Measurements from ENCODE around the gene RAI14.
"Not testable (repeated sequence)": the region's sequence is repeated elsewhere in the genome, so short reads cannot be mapped to it uniquely, and the experiment has no call there.

The RAI14 gene

DNA sequence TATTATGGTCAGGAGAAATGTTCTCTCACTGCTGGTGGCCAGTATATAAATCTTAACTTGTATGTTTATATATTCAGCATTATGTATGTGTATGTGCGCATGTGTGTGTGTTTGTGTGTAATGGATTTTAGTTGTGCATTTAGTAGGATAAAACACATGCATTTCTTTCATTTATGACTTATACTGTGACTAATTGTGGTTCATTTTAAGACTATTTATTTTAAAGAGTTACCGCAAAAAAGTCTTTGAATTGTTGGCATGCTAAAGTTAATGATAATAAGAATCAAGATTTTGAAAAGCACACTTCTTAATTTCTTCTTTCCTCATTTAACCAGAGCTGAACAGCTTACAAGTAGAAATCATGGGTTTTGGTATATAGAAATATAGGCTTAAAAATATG is 60.9 kb downstream of the RAI14 start:
- TF ChIP-seq, protein P1, sequence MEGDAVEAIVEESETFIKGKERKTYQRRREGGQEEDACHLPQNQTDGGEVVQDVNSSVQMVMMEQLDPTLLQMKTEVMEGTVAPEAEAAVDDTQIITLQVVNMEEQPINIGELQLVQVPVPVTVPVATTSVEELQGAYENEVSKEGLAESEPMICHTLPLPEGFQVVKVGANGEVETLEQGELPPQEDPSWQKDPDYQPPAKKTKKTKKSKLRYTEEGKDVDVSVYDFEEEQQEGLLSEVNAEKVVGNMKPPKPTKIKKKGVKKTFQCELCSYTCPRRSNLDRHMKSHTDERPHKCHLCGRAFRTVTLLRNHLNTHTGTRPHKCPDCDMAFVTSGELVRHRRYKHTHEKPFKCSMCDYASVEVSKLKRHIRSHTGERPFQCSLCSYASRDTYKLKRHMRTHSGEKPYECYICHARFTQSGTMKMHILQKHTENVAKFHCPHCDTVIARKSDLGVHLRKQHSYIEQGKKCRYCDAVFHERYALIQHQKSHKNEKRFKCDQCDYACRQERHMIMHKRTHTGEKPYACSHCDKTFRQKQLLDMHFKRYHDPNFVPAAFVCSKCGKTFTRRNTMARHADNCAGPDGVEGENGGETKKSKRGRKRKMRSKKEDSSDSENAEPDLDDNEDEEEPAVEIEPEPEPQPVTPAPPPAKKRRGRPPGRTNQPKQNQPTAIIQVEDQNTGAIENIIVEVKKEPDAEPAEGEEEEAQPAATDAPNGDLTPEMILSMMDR (conservative IDR thresholded peaks at IDR 0.05) = no peak
- no peak overlapping the region for H3K27ac ChIP-seq

DNA sequence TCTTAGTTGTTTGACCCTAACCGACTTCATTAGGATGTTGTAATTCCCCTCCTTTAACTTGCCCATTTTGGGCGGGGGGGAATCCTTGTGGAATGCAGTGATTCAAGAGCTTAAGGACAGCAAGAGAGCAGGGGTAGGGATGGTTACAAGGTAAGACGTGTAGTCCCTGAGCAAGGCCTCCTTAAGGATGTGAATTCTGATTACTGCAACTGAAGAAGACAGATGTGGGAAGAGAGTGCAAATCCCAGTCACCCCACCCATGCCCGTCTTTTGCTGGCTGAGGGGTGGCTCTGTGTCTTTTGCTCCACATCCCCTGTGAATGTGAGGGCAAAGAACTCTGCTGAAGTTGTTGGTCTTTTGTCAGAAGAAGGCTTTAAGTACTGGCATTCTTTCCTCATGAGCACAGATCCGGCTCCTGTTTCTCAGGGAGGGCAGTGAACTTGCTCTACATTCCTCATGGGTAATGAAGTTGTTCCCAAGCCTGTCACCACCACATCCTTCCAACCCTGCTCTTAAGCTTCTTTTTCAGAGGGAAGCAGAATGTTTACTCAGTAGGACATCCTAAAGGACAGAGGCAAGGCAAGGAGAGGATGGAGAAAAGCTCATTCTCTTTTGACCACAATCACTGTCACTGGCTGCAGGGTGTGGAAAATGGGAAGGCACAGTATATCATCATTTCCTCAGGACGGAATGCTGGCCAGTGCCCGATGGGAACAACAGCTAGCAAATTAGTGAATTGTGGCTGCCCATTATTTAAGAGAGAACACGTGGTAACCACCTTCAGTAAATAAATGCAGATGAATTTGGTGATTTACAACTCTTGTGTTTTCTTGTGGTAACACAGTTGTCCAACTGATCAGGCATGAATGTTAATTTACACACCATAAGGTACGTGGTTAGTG is 61.5 kb downstream of the RAI14 start:
- TF ChIP-seq, protein P1 (conservative IDR thresholded peaks at IDR 0.05) = no peak
- no peak overlapping the region for H3K27ac ChIP-seq

DNA sequence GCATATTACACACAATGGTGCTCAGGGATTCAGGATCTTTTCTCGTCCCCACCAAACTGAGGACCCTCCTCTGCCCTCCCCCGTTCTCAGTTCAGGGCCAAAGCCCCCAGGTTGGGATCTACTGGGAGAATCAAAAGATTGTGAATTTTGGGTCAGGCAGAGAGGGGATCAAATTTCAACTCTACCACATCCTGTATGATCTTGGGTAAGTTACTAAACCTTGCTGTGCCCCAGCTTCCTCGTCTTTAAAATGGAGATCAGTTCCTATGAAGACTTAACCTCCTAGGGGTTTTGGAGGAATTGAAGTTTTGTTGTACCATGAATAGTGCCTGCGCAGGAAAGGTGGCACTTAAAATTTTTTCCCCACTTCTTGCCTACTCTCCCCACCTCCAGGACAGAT is 62.4 kb downstream of the RAI14 start:
- TF ChIP-seq, protein P1 (conservative IDR thresholded peaks at IDR 0.05) = no peak
- H3K27ac ChIP-seq = no peak overlapping the region

DNA sequence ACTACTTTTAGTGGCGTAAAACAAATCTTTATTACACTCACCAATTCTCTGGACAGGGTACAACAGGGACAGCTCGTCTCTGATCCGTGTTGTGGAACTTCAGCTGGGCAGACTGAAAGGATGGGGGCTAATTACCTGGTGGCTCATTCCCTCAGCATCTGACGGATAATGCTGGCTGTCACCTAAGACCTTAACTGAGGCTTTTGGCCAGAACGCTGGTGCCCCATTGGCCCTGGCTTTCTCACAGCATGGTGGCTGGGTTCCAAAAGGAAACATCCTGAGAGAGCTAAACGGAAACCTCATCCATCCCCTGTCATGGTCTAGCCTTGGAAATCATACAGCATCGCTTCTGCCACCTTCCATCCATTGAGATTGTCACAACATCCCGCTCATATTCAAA is 62.9 kb downstream of the RAI14 start:
- TF ChIP-seq, protein P1 (conservative IDR thresholded peaks at IDR 0.05) = no peak
- H3K27ac ChIP-seq = no peak overlapping the region

DNA sequence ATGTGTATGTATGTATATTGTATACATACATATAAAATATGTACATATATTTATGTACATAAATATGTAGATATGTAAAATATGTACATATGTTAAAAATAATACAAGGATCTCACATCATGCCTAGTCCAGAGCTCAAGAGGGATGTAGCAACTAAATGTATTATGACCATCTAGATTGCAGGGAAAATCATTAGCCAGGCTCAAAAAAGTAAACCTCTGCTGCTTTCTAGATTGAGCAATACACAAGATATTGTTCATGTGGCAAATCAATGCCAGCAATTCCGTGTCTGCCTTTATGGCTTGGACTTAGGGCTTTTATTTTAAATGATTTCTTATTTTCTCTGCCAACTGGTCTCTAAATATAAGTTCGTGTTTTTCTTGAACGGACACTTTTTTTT is 65.2 kb downstream of the RAI14 start:
- TF ChIP-seq, protein P1 (conservative IDR thresholded peaks at IDR 0.05) = no peak
- H3K27ac ChIP-seq = no peak overlapping the region

DNA sequence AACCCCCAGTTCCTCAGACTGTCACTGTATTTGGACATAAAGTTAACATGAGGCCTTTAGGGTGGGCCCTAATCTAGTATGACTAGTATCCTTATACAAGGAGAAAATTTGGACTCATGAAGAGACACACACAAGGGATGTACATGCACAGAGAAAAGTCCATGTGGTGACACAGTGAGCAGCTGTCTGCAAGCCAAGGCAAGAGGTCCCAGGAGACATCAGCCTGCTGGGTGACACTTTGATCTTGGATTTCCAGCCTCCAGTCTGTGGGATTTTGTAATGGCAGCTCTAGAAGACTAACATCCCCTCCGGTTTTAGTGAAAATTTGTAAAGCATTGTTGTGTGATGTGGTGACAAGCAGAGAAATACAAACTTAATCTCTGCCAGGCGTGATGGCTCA is 66.1 kb downstream of the RAI14 start:
- H3K27ac ChIP-seq = no peak overlapping the region
- TF ChIP-seq, protein P1 (conservative IDR thresholded peaks at IDR 0.05) = no peak

DNA sequence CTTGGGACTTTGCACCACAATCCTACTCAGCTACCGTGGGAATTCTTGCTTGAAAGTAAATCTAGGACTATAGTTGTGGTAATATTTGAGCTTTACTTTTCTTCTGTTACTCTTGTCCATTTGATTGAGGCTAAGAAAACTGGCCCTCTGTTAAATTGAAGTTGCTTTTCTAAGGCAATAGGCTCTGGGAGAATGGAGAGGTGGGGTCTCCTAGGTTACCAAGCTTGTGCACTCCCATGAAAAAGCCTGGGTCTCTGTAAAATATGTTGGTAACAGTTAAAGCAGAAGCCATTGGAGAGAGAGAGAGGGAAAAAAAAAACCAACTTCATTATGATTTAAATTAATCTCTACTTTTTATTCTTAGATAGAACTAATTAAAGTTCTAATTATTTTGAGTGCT is 68.6 kb downstream of the RAI14 start:
- no peak overlapping the region for H3K27ac ChIP-seq
- TF ChIP-seq, protein P1 (conservative IDR thresholded peaks at IDR 0.05) = no peak

DNA sequence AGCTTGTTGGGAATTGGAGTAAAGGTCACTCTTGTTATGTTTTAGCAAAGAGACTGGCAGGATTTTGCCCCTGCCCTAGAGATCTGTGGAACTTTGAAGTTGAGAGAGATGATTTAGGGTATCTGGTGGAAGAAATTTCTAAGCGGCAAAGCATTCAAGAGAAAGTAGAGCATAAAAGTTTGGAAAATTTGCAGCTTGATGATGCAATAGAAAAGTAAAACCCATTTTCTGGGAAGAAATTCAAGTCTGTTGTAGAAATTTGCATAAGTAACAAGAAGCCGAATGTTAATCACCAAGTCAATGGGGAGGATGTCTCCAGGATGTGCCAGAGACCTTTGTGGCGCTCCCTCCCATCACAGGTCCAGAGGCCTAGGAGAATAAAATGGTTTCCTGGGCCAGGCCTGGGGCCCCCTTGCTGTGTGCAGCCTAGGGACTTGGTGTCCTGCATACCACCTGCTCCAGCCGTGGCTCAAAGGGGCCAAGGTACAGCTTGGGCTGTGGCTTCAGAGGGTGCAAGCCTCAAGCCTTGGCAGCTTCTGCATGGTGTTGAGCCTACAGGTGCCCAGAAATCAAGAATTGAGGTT is 71.1 kb downstream of the RAI14 start:
- not testable (repeated sequence) for H3K27ac ChIP-seq

All from VCaP (cell line).